ENCODE results near the gene LRRC4B.
"Not testable (repeated sequence)": the region's sequence is repeated elsewhere in the genome, so short reads cannot be mapped to it uniquely, and the experiment has no call there.

LRRC4B gene

GRCh38 chr19:50567882-50568727 is at the start of gene LRRC4B:
TSS of gene LRRC4B (minus strand) at chr19:50568435. CDS start at chr19:50548838, 19,597 bp downstream.
- no peak for DNase-seq (ENCODE audit: low read depth, low spot score)
- Histone ChIP-seq H3K4me1 (ENCODE audit: control insufficient read depth, insufficient read depth, low read length) (no peaks in the 10 kb centered on the region), H3K4me3 (ENCODE audit: low read length) (no peak within 1 kb of the TSS), H3K27ac (ENCODE audit: low read length) (no peak within 1 kb of the TSS), H3K36me3 (ENCODE audit: control insufficient read depth, insufficient read depth, low read length) (no peaks in the 10 kb centered on the region), H3K9me3 (ENCODE audit: control insufficient read depth, insufficient read depth, low read length) (peaks cover 20% of the 10 kb centered on the region), H3K27me3 (ENCODE audit: control insufficient read depth, insufficient read depth, low read length) (no peaks in the 10 kb centered on the region)
- 100% methylated on average over 3 of the region's 65 CpGs for WGBS (ENCODE audit: insufficient coverage, insufficient read length)

- H3K27me3 ChIP-seq (ENCODE audit: control insufficient read depth, insufficient read depth, low read length); H3K9me3 ChIP-seq (ENCODE audit: control insufficient read depth, insufficient read depth, low read length); H3K36me3 ChIP-seq (ENCODE audit: control insufficient read depth, insufficient read depth, low read length); H3K4me1 ChIP-seq (ENCODE audit: control insufficient read depth, insufficient read depth, low read length); DNase-seq (ENCODE audit: low read depth, low spot score); H3K27ac ChIP-seq (ENCODE audit: low read length); H3K4me3 ChIP-seq (ENCODE audit: low read length): not testable (repeated sequence)
- no CpG with 5 or more reads among the region's 11 CpGs for WGBS (ENCODE audit: insufficient coverage, insufficient read length)
These were observed 44.5 kb upstream of the LRRC4B start for GRCh38 chr19:50612504-50613404.

GRCh38 chr19:50607874-50608785 is 39.9 kb upstream of the LRRC4B start:
- peaks cover 5% of the 10 kb centered on the region for H3K9me3 ChIP-seq (ENCODE audit: control insufficient read depth, insufficient read depth, low read length)
- H3K4me3 ChIP-seq (ENCODE audit: low read length) = no peak overlapping the region
- H3K4me1 ChIP-seq (ENCODE audit: control insufficient read depth, insufficient read depth, low read length) = no peaks in the 10 kb centered on the region
- no CpG with 5 or more reads among the region's 56 CpGs for WGBS (ENCODE audit: insufficient coverage, insufficient read length)
- DNase-seq (ENCODE audit: low read depth, low spot score) = peak; percentile 18
- H3K36me3 ChIP-seq (ENCODE audit: control insufficient read depth, insufficient read depth, low read length) = no peaks in the 10 kb centered on the region
- no peaks in the 10 kb centered on the region for H3K27me3 ChIP-seq (ENCODE audit: control insufficient read depth, insufficient read depth, low read length)
- no peak overlapping the region for H3K27ac ChIP-seq (ENCODE audit: low read length)

GRCh38 chr19:50607388-50607787 is 39.2 kb upstream of the LRRC4B start:
- WGBS (ENCODE audit: insufficient coverage, insufficient read length) = no CpG with 5 or more reads among the region's 20 CpGs
- H3K36me3 ChIP-seq (ENCODE audit: control insufficient read depth, insufficient read depth, low read length) = no peaks in the 10 kb centered on the region
- DNase-seq (ENCODE audit: low read depth, low spot score) = no peak
- H3K27ac ChIP-seq (ENCODE audit: low read length) = no peak overlapping the region
- H3K4me1 ChIP-seq (ENCODE audit: control insufficient read depth, insufficient read depth, low read length) = no peaks in the 10 kb centered on the region
- H3K27me3 ChIP-seq (ENCODE audit: control insufficient read depth, insufficient read depth, low read length) = no peaks in the 10 kb centered on the region
- no peak overlapping the region for H3K4me3 ChIP-seq (ENCODE audit: low read length)
- peaks cover 5% of the 10 kb centered on the region for H3K9me3 ChIP-seq (ENCODE audit: control insufficient read depth, insufficient read depth, low read length)

GRCh38 chr19:50606059-50606836 is 38.0 kb upstream of the LRRC4B start:
- no CpG with 5 or more reads among the region's 58 CpGs for WGBS (ENCODE audit: insufficient coverage, insufficient read length)
- not testable (repeated sequence) for DNase-seq (ENCODE audit: low read depth, low spot score); H3K9me3 ChIP-seq (ENCODE audit: control insufficient read depth, insufficient read depth, low read length); H3K4me3 ChIP-seq (ENCODE audit: low read length); H3K4me1 ChIP-seq (ENCODE audit: control insufficient read depth, insufficient read depth, low read length); H3K27ac ChIP-seq (ENCODE audit: low read length); H3K36me3 ChIP-seq (ENCODE audit: control insufficient read depth, insufficient read depth, low read length); H3K27me3 ChIP-seq (ENCODE audit: control insufficient read depth, insufficient read depth, low read length)

GRCh38 chr19:50604264-50605073 is 36.2 kb upstream of the LRRC4B start:
- not testable (repeated sequence) for H3K36me3 ChIP-seq (ENCODE audit: control insufficient read depth, insufficient read depth, low read length); H3K4me3 ChIP-seq (ENCODE audit: low read length); H3K4me1 ChIP-seq (ENCODE audit: control insufficient read depth, insufficient read depth, low read length); H3K27ac ChIP-seq (ENCODE audit: low read length); DNase-seq (ENCODE audit: low read depth, low spot score); H3K27me3 ChIP-seq (ENCODE audit: control insufficient read depth, insufficient read depth, low read length)
- no CpG with 5 or more reads among the region's 56 CpGs for WGBS (ENCODE audit: insufficient coverage, insufficient read length)
- H3K9me3 ChIP-seq (ENCODE audit: control insufficient read depth, insufficient read depth, low read length) = peaks cover 11% of the 10 kb centered on the region

- whole genome bisulfite sequencing (ENCODE audit: insufficient coverage, insufficient read length) = no CpG with 5 or more reads among the region's 4 CpGs
- Histone ChIP-seq H3K9me3 (ENCODE audit: control insufficient read depth, insufficient read depth, low read length) (peaks cover 8% of the 10 kb centered on the region), H3K27me3 (ENCODE audit: control insufficient read depth, insufficient read depth, low read length) (no peaks in the 10 kb centered on the region), H3K36me3 (ENCODE audit: control insufficient read depth, insufficient read depth, low read length) (no peaks in the 10 kb centered on the region), H3K4me1 (ENCODE audit: control insufficient read depth, insufficient read depth, low read length) (no peaks in the 10 kb centered on the region), H3K27ac (ENCODE audit: low read length) (no peak overlapping the region), H3K4me3 (ENCODE audit: low read length) (no peak overlapping the region)
- DNase-seq (ENCODE audit: low read depth, low spot score) = no peak
These were observed 34.7 kb upstream of the LRRC4B start for GRCh38 chr19:50602935-50603334.

- no CpG with 5 or more reads among the region's 6 CpGs for whole genome bisulfite sequencing (ENCODE audit: insufficient coverage, insufficient read length)
- H3K36me3 ChIP-seq (ENCODE audit: control insufficient read depth, insufficient read depth, low read length) = no peaks in the 10 kb centered on the region
- H3K4me3 ChIP-seq (ENCODE audit: low read length) = no peak overlapping the region
- H3K4me1 ChIP-seq (ENCODE audit: control insufficient read depth, insufficient read depth, low read length) = no peaks in the 10 kb centered on the region
- H3K27ac ChIP-seq (ENCODE audit: low read length) = no peak overlapping the region
- no peaks in the 10 kb centered on the region for H3K27me3 ChIP-seq (ENCODE audit: control insufficient read depth, insufficient read depth, low read length)
- no peak for DNase-seq (ENCODE audit: low read depth, low spot score)
- peaks cover 8% of the 10 kb centered on the region for H3K9me3 ChIP-seq (ENCODE audit: control insufficient read depth, insufficient read depth, low read length)
These were observed 34.3 kb upstream of the LRRC4B start for GRCh38 chr19:50602496-50602895.

- no peak for DNase-seq (ENCODE audit: low read depth, low spot score)
- Histone ChIP-seq H3K4me1 (ENCODE audit: control insufficient read depth, insufficient read depth, low read length) (no peaks in the 10 kb centered on the region), H3K4me3 (ENCODE audit: low read length) (no peak overlapping the region), H3K27ac (ENCODE audit: low read length) (no peak overlapping the region), H3K36me3 (ENCODE audit: control insufficient read depth, insufficient read depth, low read length) (no peaks in the 10 kb centered on the region), H3K9me3 (ENCODE audit: control insufficient read depth, insufficient read depth, low read length) (peaks cover 8% of the 10 kb centered on the region), H3K27me3 (ENCODE audit: control insufficient read depth, insufficient read depth, low read length) (no peaks in the 10 kb centered on the region)
- WGBS (ENCODE audit: insufficient coverage, insufficient read length) = no CpG with 5 or more reads among the region's 5 CpGs
These were observed 33.8 kb upstream of the LRRC4B start for GRCh38 chr19:50602089-50602422.
